H9 (cell line): ENCODE results near the gene NTRK3. TPM values are rescaled to one million over a fixed set of nuclear protein-coding genes. Genes with fewer than 3 reads are reported as not detected.

Experiments
- DNase-seq: peaks from one replicate; pipeline ENCODE4 v3.0.0-alpha.2; 2017
- H2AFZ ChIP-seq: one replicate; pipeline ENCODE4 v1.6.1; 2013; ENCODE audit warnings: mild to moderate bottlenecking, low read length, control low read depth, moderate library complexity
- H2AK5ac ChIP-seq: 2 replicates; pipeline ENCODE4 v1.6.1; 2013; ENCODE audit warnings: low read length, control low read depth, mixed read lengths; ENCODE audit not compliant: insufficient read length
- H2BK120ac ChIP-seq: one replicate; pipeline ENCODE4 v1.6.1; 2013; ENCODE audit warnings: low read depth, mild to moderate bottlenecking, low read length, control low read depth, inconsistent platforms; ENCODE audit not compliant: poor library complexity, severe bottlenecking
- H2BK12ac ChIP-seq: 2 replicates; pipeline ENCODE4 v1.6.1; 2013; ENCODE audit warnings: low read length, control low read depth, mixed read lengths, low read depth; ENCODE audit not compliant: insufficient read length
- H2BK15ac ChIP-seq: 2 replicates; pipeline ENCODE4 v1.6.1; 2013; ENCODE audit warnings: low read depth, low read length, control low read depth
- H2BK20ac ChIP-seq: one replicate; pipeline ENCODE4 v1.6.1; 2013; ENCODE audit warnings: low read depth, mild to moderate bottlenecking, low read length, control low read depth, inconsistent platforms; ENCODE audit not compliant: poor library complexity, severe bottlenecking
- H2BK5ac ChIP-seq: 2 replicates; pipeline ENCODE4 v1.6.1; 2013; ENCODE audit warnings: low read length, control low read depth, mixed read lengths; ENCODE audit not compliant: insufficient read length
- H3K14ac ChIP-seq: 2 replicates; pipeline ENCODE4 v1.6.1; 2013; ENCODE audit warnings: low read length, control low read depth; ENCODE audit not compliant: insufficient read depth
- H3K18ac ChIP-seq: 2 replicates; pipeline ENCODE4 v1.6.1; 2013; ENCODE audit warnings: low read depth, mild to moderate bottlenecking, mixed read lengths, low read length, control low read depth; ENCODE audit not compliant: insufficient read length
- H3K23ac ChIP-seq: 2 replicates; pipeline ENCODE4 v1.6.1; 2013; ENCODE audit warnings: low read length, control low read depth, mixed read lengths, low read depth; ENCODE audit not compliant: insufficient read length
- H3K23me2 ChIP-seq: 2 replicates; pipeline ENCODE4 v1.6.1; 2013; ENCODE audit warnings: low read depth, mild to moderate bottlenecking, mixed read lengths, low read length, control low read depth; ENCODE audit not compliant: insufficient read length, poor library complexity, severe bottlenecking
- H3K27ac ChIP-seq: 2 replicates; pipeline ENCODE4 v1.5.1; 2013; ENCODE audit warnings: low read length, control low read depth, mixed read lengths, low read depth; ENCODE audit not compliant: insufficient read length
- H3K27me3 ChIP-seq: 2 replicates; pipeline ENCODE4 v1.6.1; 2013; ENCODE audit warnings: low read length, control low read depth, inconsistent platforms; ENCODE audit not compliant: insufficient read depth
- H3K4ac ChIP-seq: 2 replicates; pipeline ENCODE4 v1.6.1; 2013; ENCODE audit warnings: low read depth, mild to moderate bottlenecking, control low read depth, inconsistent platforms, low read length, moderate library complexity
- H3K4me1 ChIP-seq: 2 replicates; pipeline ENCODE4 v1.6.1; 2013; ENCODE audit warnings: low read length, control low read depth, inconsistent platforms; ENCODE audit not compliant: insufficient read depth
- H3K4me2 ChIP-seq: 2 replicates; pipeline ENCODE4 v1.6.1; 2013; ENCODE audit warnings: low read length, control low read depth, mixed read lengths; ENCODE audit not compliant: insufficient read length, insufficient read depth
- H3K56ac ChIP-seq: 2 replicates; pipeline ENCODE4 v1.6.1; 2013; ENCODE audit warnings: low read depth, mild to moderate bottlenecking, mixed read lengths, low read length, control low read depth; ENCODE audit not compliant: insufficient read length
- H3K79me1 ChIP-seq: 2 replicates; pipeline ENCODE4 v1.6.1; 2013; ENCODE audit warnings: low read depth, mild to moderate bottlenecking, moderate library complexity, low read length, control low read depth, inconsistent platforms; ENCODE audit not compliant: insufficient read depth, poor library complexity, severe bottlenecking
- H3K79me2 ChIP-seq: 2 replicates; pipeline ENCODE4 v1.6.1; 2013; ENCODE audit warnings: low read length, control low read depth, inconsistent platforms; ENCODE audit not compliant: insufficient read depth
- H3K9ac ChIP-seq: 2 replicates; pipeline ENCODE4 v1.6.1; 2013; ENCODE audit warnings: low read length, control low read depth, mixed read lengths; ENCODE audit not compliant: insufficient read length; ENCODE audit errors: extremely low read depth
- H3K9me3 ChIP-seq: one replicate; pipeline ENCODE4 v1.6.1; 2013; ENCODE audit warnings: low read depth, low read length, inconsistent platforms; ENCODE audit not compliant: control insufficient read depth
- H3T11ph ChIP-seq: one replicate; pipeline ENCODE4 v1.6.1; 2013; ENCODE audit warnings: mild to moderate bottlenecking, low read length, control low read depth, inconsistent platforms
- H4K20me1 ChIP-seq: one replicate; pipeline ENCODE4 v1.6.1; 2013; ENCODE audit not compliant: control insufficient read depth, insufficient read length, insufficient read depth
- H4K5ac ChIP-seq: 2 replicates; pipeline ENCODE4 v1.6.1; 2013; ENCODE audit warnings: low read depth, mild to moderate bottlenecking, mixed read lengths, low read length, control low read depth; ENCODE audit not compliant: insufficient read length
- H4K8ac ChIP-seq: replicated peaks from 2 replicates; pipeline ENCODE4 v1.6.1; 2013; ENCODE audit warnings: low read length, control low read depth, mixed read lengths, low read depth; ENCODE audit not compliant: insufficient read length
- H4K91ac ChIP-seq: 2 replicates; pipeline ENCODE4 v1.6.1; 2013; ENCODE audit warnings: low read depth, mild to moderate bottlenecking, moderate library complexity, mixed read lengths, low read length, control low read depth; ENCODE audit not compliant: insufficient read length
- H3K27ac Mint-ChIP-seq, 3 experiments: 2 replicates in 2 of 3; 3 replicates in 1 of 3; pipeline ENCODE4 v1.8.0; 2020 to 2021; ENCODE audit warnings: mixed read lengths in 3 of 3, mild to moderate bottlenecking in 1 of 3, moderate library complexity in 1 of 3
- H3K27me3 Mint-ChIP-seq: 2 replicates; pipeline ENCODE4 v1.8.0; 2021; ENCODE audit warnings: low read depth, mild to moderate bottlenecking, moderate library complexity, mixed read lengths
- H3K36me3 Mint-ChIP-seq, 3 experiments: 2 replicates in 2 of 3; 3 replicates in 1 of 3; pipeline ENCODE4 v1.8.0; 2020 to 2021; ENCODE audit warnings: low read depth in 3 of 3, mixed read lengths in 3 of 3; ENCODE audit not compliant: insufficient read depth in 1 of 3
- H3K4me1 Mint-ChIP-seq, 2 experiments: 2 replicates each; pipeline ENCODE4 v1.8.0; 2020; ENCODE audit warnings: mixed read lengths in 2 of 2
- H3K4me3 Mint-ChIP-seq, 2 experiments: 2 replicates in 1 of 2; 3 replicates in 1 of 2; pipeline ENCODE4 v1.8.0; 2020 to 2021; ENCODE audit warnings: mild to moderate bottlenecking in 2 of 2, mixed read lengths in 2 of 2, moderate library complexity in 1 of 2
- H3K9me3 Mint-ChIP-seq, 2 experiments: 2 replicates in 1 of 2; 3 replicates in 1 of 2; pipeline ENCODE4 v1.8.0; 2020; ENCODE audit warnings: mild to moderate bottlenecking in 2 of 2, mixed read lengths in 2 of 2, moderate library complexity in 1 of 2
- WGBS: extraction: QIAGEN DNeasy Blood & Tissue Kit; methylation state at CpG from one replicate; pipeline ENCODE4 v1.1.7; 2013; ENCODE audit warnings: missing lambda C conversion rate, low lambda C conversion rate, mixed read lengths; ENCODE audit not compliant: insufficient read length; ENCODE audit errors: extremely low coverage; 5-methylcytosine and 5-hydroxymethylcytosine counted together
- total RNA-seq: library from RNA; stranded (reverse); gene quantifications from 2 replicates; pipeline ENCODE4 v1.2.1, GENCODE V29; 2021
- TF ChIP-seq, protein P1 (sequence below): fragments of 200-600 bp; sonication (generic); conservative IDR thresholded peaks from 3 replicates; pipeline ENCODE4 v1.8.0; 2021; ENCODE audit warnings: antibody characterized with exemption, mild to moderate bottlenecking

The NTRK3 gene
- total RNA-seq, 1 experiment from 2014 or later, result 2.5 TPM

DNA sequence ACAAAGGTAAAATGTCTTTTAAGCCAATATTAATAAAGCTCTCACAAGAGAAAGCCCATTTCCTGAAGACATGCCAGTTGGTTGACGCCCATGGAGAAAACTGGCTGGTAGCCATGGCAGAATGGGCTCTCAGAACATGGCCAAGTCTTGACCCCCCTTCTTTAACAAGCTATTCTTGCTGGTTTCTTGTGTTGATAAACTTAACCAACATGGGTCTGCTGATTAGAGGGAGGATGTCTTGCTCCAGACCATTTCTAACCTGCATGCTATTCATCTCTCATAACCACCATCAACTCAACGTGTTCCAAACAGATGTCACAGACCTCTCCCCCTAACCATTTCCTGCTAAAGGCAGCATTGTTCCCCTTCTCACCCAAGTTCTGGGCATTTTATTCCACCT lies 25.7 kb downstream of the NTRK3 start:
- no peak overlapping the region for H3K27ac Mint-ChIP-seq
- WGBS, result no CpG with 5 or more reads among the region's 2 CpGs
- H3K4me2 ChIP-seq, result no peak overlapping the region

More for the DNA sequence above, 25.7 kb downstream of the NTRK3 start:
- no peak for DNase-seq
- Histone ChIP-seq H2AFZ (no peak overlapping the region), H2BK12ac (no peak overlapping the region), H3K27me3 (no peaks in the 10 kb centered on the region), H4K91ac (no peak overlapping the region), H3K79me2 (no peaks in the 10 kb centered on the region), H3K27ac (no peak overlapping the region), H3K4me1 (no peaks in the 10 kb centered on the region; the same call in 1 of the 2 replicates), H4K5ac (no peak overlapping the region), H2BK20ac (no peak overlapping the region), H4K8ac (no peak overlapping the region), H3K18ac (no peak overlapping the region), H2BK5ac (no peak overlapping the region), H3K56ac (no peak overlapping the region), H3K9ac (no peak overlapping the region), H2AK5ac (no peak overlapping the region), H4K20me1 (no peaks in the 10 kb centered on the region), H3K14ac (no peak overlapping the region), H3K4ac (no peak overlapping the region), H3T11ph (no peak overlapping the region), H2BK120ac (no peak overlapping the region), H3K23me2 (no peaks in the 10 kb centered on the region), H3K23ac (no peak overlapping the region), H3K9me3 (no peaks in the 10 kb centered on the region), H3K79me1 (no peaks in the 10 kb centered on the region), H2BK15ac (no peak overlapping the region)
- H3K27me3 Mint-ChIP-seq, result peaks cover 20% of the 10 kb centered on the region
- H3K4me1 Mint-ChIP-seq, result peaks cover 10 to 17% of the 10 kb centered on the region in 2 experiments
- H3K36me3 Mint-ChIP-seq, result no peaks in the 10 kb centered on the region; a peak in 1 of 7 replicates
- no peak overlapping the region for H3K4me3 Mint-ChIP-seq
- H3K9me3 Mint-ChIP-seq, result no peaks in the 10 kb centered on the region; a peak in 1 of 5 replicates
- TF ChIP-seq, protein P1, sequence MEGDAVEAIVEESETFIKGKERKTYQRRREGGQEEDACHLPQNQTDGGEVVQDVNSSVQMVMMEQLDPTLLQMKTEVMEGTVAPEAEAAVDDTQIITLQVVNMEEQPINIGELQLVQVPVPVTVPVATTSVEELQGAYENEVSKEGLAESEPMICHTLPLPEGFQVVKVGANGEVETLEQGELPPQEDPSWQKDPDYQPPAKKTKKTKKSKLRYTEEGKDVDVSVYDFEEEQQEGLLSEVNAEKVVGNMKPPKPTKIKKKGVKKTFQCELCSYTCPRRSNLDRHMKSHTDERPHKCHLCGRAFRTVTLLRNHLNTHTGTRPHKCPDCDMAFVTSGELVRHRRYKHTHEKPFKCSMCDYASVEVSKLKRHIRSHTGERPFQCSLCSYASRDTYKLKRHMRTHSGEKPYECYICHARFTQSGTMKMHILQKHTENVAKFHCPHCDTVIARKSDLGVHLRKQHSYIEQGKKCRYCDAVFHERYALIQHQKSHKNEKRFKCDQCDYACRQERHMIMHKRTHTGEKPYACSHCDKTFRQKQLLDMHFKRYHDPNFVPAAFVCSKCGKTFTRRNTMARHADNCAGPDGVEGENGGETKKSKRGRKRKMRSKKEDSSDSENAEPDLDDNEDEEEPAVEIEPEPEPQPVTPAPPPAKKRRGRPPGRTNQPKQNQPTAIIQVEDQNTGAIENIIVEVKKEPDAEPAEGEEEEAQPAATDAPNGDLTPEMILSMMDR, result no peak
